ENCODE measurements around the gene ANKRD18B.
"Not testable (repeated sequence)": the region's sequence is repeated elsewhere in the genome, so short reads cannot be mapped to it uniquely, and the experiment has no call there.

The ANKRD18B gene

GRCh38 chr9:33516397-33516796 lies 7.7 kb upstream of the ANKRD18B start:
- not testable (repeated sequence) for H3K4me3 Mint-ChIP-seq, H3K9me3 Mint-ChIP-seq, ATAC-seq, H3K4me1 Mint-ChIP-seq, H3K27ac Mint-ChIP-seq, H3K36me3 Mint-ChIP-seq
- H3K27me3 Mint-ChIP-seq: peaks cover 18% of the 10 kb centered on the region

GRCh38 chr9:33517373-33517772 lies 6.7 kb upstream of the ANKRD18B start:
- H3K9me3 Mint-ChIP-seq: no peaks in the 10 kb centered on the region
- peaks cover 27% of the 10 kb centered on the region for H3K27me3 Mint-ChIP-seq

GRCh38 chr9:33517934-33518577 lies 6.0 kb upstream of the ANKRD18B start:
- not testable (repeated sequence) for H3K4me1 Mint-ChIP-seq, H3K9me3 Mint-ChIP-seq, H3K36me3 Mint-ChIP-seq, H3K27ac Mint-ChIP-seq, ATAC-seq, H3K4me3 Mint-ChIP-seq
- peaks cover 34% of the 10 kb centered on the region for H3K27me3 Mint-ChIP-seq

More at GRCh38 chr9:33517373-33517772, 6.7 kb upstream of the ANKRD18B start:
- no peaks in the 10 kb centered on the region for H3K36me3 Mint-ChIP-seq
- H3K4me3 Mint-ChIP-seq: no peak overlapping the region
- ATAC-seq: no peak
- H3K4me1 Mint-ChIP-seq: no peaks in the 10 kb centered on the region
- H3K27ac Mint-ChIP-seq: no peak overlapping the region

- ATAC-seq, H3K9me3 Mint-ChIP-seq, H3K36me3 Mint-ChIP-seq, H3K27ac Mint-ChIP-seq, H3K4me3 Mint-ChIP-seq: not testable (repeated sequence)
- H3K27me3 Mint-ChIP-seq: peaks cover 58% of the 10 kb centered on the region
- peaks cover 14% of the 10 kb centered on the region for H3K4me1 Mint-ChIP-seq
Observed at GRCh38 chr9:33521861-33522260, 2.2 kb upstream of the ANKRD18B start.

- H3K4me3 Mint-ChIP-seq: peak overlapping the region; percentile 66
- no peak overlapping the region for H3K27ac Mint-ChIP-seq
- peaks cover 14% of the 10 kb centered on the region for H3K4me1 Mint-ChIP-seq
- H3K36me3 Mint-ChIP-seq: no peaks in the 10 kb centered on the region
- H3K27me3 Mint-ChIP-seq: peaks cover 66% of the 10 kb centered on the region
- peak; percentile 12 for ATAC-seq
- H3K9me3 Mint-ChIP-seq: no peaks in the 10 kb centered on the region
Observed at GRCh38 chr9:33524306-33524947, 376 bp downstream of the ANKRD18B start.

GRCh38 chr9:33528069-33528468 lies 4.0 kb downstream of the ANKRD18B start:
- not testable (repeated sequence) for ATAC-seq, H3K36me3 Mint-ChIP-seq, H3K4me3 Mint-ChIP-seq, H3K9me3 Mint-ChIP-seq, H3K27ac Mint-ChIP-seq
- Mint-ChIP-seq H3K27me3 (peaks cover 41% of the 10 kb centered on the region), H3K4me1 (peaks cover 14% of the 10 kb centered on the region)

GRCh38 chr9:33533958-33534357 lies 9.9 kb downstream of the ANKRD18B start:
- H3K9me3 Mint-ChIP-seq, H3K27ac Mint-ChIP-seq, H3K36me3 Mint-ChIP-seq, ATAC-seq, H3K4me3 Mint-ChIP-seq, H3K4me1 Mint-ChIP-seq: not testable (repeated sequence)
- peaks cover 16% of the 10 kb centered on the region for H3K27me3 Mint-ChIP-seq

- no peak overlapping the region for H3K4me3 Mint-ChIP-seq
- no peak overlapping the region for H3K27ac Mint-ChIP-seq
- ATAC-seq: no peak
Observed at GRCh38 chr9:33535541-33535940, 11.5 kb downstream of the ANKRD18B start.

GRCh38 chr9:33543463-33543862 lies 19.4 kb downstream of the ANKRD18B start:
- peaks cover 15% of the 10 kb centered on the region for H3K27me3 Mint-ChIP-seq
- H3K9me3 Mint-ChIP-seq, H3K4me3 Mint-ChIP-seq, H3K27ac Mint-ChIP-seq, H3K36me3 Mint-ChIP-seq, H3K4me1 Mint-ChIP-seq, ATAC-seq: not testable (repeated sequence)

More at GRCh38 chr9:33535541-33535940, 11.5 kb downstream of the ANKRD18B start:
- no peaks in the 10 kb centered on the region for H3K36me3 Mint-ChIP-seq
- no peaks in the 10 kb centered on the region for H3K4me1 Mint-ChIP-seq
- no peaks in the 10 kb centered on the region for H3K9me3 Mint-ChIP-seq
- peaks cover 7% of the 10 kb centered on the region for H3K27me3 Mint-ChIP-seq

- not testable (repeated sequence) for H3K9me3 Mint-ChIP-seq, H3K36me3 Mint-ChIP-seq, H3K4me1 Mint-ChIP-seq, H3K4me3 Mint-ChIP-seq, ATAC-seq, H3K27ac Mint-ChIP-seq
- peaks cover 19% of the 10 kb centered on the region for H3K27me3 Mint-ChIP-seq
Observed at GRCh38 chr9:33545715-33546114, 21.7 kb downstream of the ANKRD18B start.

- H3K27ac Mint-ChIP-seq, H3K4me1 Mint-ChIP-seq, H3K9me3 Mint-ChIP-seq, H3K4me3 Mint-ChIP-seq, ATAC-seq, H3K36me3 Mint-ChIP-seq: not testable (repeated sequence)
- peaks cover 19% of the 10 kb centered on the region for H3K27me3 Mint-ChIP-seq
Observed at GRCh38 chr9:33548816-33549215, 24.8 kb downstream of the ANKRD18B start.

GRCh38 chr9:33549418-33549817 lies 25.4 kb downstream of the ANKRD18B start:
- not testable (repeated sequence) for H3K4me3 Mint-ChIP-seq, H3K9me3 Mint-ChIP-seq, H3K36me3 Mint-ChIP-seq, H3K4me1 Mint-ChIP-seq, ATAC-seq, H3K27ac Mint-ChIP-seq
- H3K27me3 Mint-ChIP-seq: peaks cover 25% of the 10 kb centered on the region

- H3K4me3 Mint-ChIP-seq, H3K4me1 Mint-ChIP-seq, ATAC-seq, H3K9me3 Mint-ChIP-seq, H3K36me3 Mint-ChIP-seq, H3K27ac Mint-ChIP-seq: not testable (repeated sequence)
- peaks cover 28% of the 10 kb centered on the region for H3K27me3 Mint-ChIP-seq
Observed at GRCh38 chr9:33551183-33551582, 27.1 kb downstream of the ANKRD18B start.

GRCh38 chr9:33552315-33552725 lies 28.3 kb downstream of the ANKRD18B start:
- not testable (repeated sequence) for H3K4me3 Mint-ChIP-seq, H3K9me3 Mint-ChIP-seq, H3K36me3 Mint-ChIP-seq, H3K27ac Mint-ChIP-seq, ATAC-seq, H3K4me1 Mint-ChIP-seq
- peaks cover 24% of the 10 kb centered on the region for H3K27me3 Mint-ChIP-seq

- not testable (repeated sequence) for ATAC-seq, H3K9me3 Mint-ChIP-seq, H3K4me3 Mint-ChIP-seq, H3K4me1 Mint-ChIP-seq, H3K27me3 Mint-ChIP-seq, H3K27ac Mint-ChIP-seq, H3K36me3 Mint-ChIP-seq
Observed at GRCh38 chr9:33560217-33560616, 36.2 kb downstream of the ANKRD18B start.

GRCh38 chr9:33562196-33562595 lies 38.1 kb downstream of the ANKRD18B start:
- not testable (repeated sequence) for H3K4me1 Mint-ChIP-seq, H3K4me3 Mint-ChIP-seq, H3K9me3 Mint-ChIP-seq, H3K27ac Mint-ChIP-seq, H3K36me3 Mint-ChIP-seq, ATAC-seq, H3K27me3 Mint-ChIP-seq

Measured in stimulated activated memory B cell treated with anti-CD40 and anti-IgM and Interleukin-4, amounts not matched to agents 10 μg/mL and 1 μg/mL and 100 μg/mL, for 72 hours (primary cell).